Nephron (organoid): ENCODE results near the gene IGSF6.

Experiments
- H3K27ac Mint-ChIP-seq, 3 experiments: 2 replicates each; pipeline ENCODE4 v1.8.0; 2020; ENCODE audit warnings: mixed read lengths in 3 of 3, mild to moderate bottlenecking in 2 of 3, moderate library complexity in 1 of 3
- H3K27me3 Mint-ChIP-seq: 2 replicates; pipeline ENCODE4 v1.8.0; 2021; ENCODE audit warnings: low read depth, mild to moderate bottlenecking, moderate library complexity, mixed read lengths
- H3K36me3 Mint-ChIP-seq: 2 replicates; pipeline ENCODE4 v1.8.0; 2020; ENCODE audit warnings: low read depth, mixed read lengths
- H3K4me1 Mint-ChIP-seq: 2 replicates; pipeline ENCODE4 v1.8.0; 2020; ENCODE audit warnings: mixed read lengths
- H3K4me3 Mint-ChIP-seq, 3 experiments: 2 replicates each; pipeline ENCODE4 v1.8.0; 2020; ENCODE audit warnings: mild to moderate bottlenecking in 3 of 3, mixed read lengths in 3 of 3, moderate library complexity in 2 of 3
- H3K9me3 Mint-ChIP-seq: 2 replicates; pipeline ENCODE4 v1.8.0; 2020; ENCODE audit warnings: mixed read lengths
- CTCF ChIP-seq, 3 experiments: fragments of 200-600 bp; sonication (generic); IDR thresholded peaks; one replicate each; pipeline ENCODE4 v1.5.0; 2021; ENCODE audit warnings: antibody characterized with exemption in 3 of 3; ENCODE audit not compliant: unreplicated experiment in 3 of 3

Gene IGSF6

DNA sequence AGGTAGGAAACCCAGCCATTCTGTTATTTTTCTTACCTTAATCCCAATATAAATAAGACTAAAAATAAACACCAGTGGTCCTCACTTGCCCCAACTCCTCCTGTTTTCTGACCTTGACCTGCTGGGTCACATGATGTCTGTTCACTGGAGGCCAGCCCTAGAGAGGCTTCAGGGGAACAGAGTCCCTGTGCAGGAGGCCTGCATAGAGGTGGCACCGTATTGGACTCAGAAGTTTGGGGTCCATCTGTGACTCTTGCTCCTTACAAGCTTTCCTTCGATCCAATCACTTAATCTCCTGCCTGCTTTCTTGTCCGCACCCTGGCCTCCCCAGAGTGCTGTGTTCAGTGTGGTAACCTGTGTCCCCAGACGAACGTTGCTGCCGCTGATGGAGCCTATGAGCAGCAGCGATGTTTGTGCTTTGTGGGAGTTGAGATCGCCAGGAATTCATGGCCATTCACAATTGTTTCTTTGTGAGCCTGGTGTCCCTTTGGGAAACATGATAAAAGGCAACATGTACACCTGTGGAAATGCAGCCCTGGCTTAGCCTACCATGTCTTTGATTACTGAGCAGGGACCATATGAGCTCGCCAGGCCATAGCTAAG is 4.7 kb downstream of the IGSF6 start:
- no peaks in the 10 kb centered on the region for H3K27me3 Mint-ChIP-seq
- no peaks in the 10 kb centered on the region for H3K9me3 Mint-ChIP-seq
- H3K4me1 Mint-ChIP-seq, result peaks cover 8% of the 10 kb centered on the region
- H3K36me3 Mint-ChIP-seq, result peaks cover 3% of the 10 kb centered on the region
- no peak overlapping the region for H3K27ac Mint-ChIP-seq
- no peak for TF ChIP-seq CTCF (IDR thresholded peaks at IDR 0.05; ENCODE audit: unreplicated experiment in 3 of 3)
- no peak overlapping the region for H3K4me3 Mint-ChIP-seq

DNA sequence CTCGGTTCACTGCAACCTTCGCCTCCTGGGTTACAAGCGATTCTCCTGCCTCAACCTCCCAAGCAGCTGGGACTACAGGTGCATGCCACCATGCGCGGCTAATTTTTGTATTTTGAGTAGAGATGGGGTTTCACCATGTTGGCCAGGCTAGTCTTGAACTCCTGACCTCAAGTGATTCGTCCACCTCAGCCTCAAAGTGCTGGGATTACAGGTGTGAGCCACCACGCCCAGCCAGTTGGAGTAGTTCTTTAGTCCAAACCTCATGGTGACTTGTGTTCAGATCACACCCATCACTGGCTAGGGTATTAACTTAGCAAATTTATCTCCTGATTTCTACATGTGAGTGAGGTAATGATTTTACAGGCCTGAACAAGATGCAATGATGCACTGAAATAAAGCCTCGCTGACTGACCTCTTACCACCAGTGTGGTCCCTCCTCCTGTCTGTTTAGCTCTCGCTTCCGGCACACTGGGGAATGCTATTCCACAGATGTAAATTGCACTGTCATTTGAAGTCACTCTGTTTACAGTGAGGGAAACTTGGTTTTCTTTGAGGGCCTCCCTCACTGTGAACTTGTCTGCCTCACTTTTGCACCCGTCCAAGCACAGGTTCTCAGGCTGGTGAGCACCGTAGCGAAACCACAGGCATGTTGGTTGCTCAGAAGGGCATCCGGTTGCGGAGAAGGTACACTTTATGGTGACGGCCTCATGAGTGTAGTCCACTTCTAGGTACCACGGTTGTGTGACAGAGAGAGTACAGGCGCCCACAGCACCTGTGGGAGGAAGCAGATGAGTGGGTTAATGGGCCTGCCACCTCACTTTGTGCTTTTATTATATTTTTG is 5.5 kb downstream of the IGSF6 start:
- H3K4me3 Mint-ChIP-seq, result no peak overlapping the region

GRCh38 chr16:21646091-21646490 is 6.3 kb downstream of the IGSF6 start:
- peaks cover 3% of the 10 kb centered on the region for H3K36me3 Mint-ChIP-seq
- H3K27me3 Mint-ChIP-seq, result no peaks in the 10 kb centered on the region
- H3K4me1 Mint-ChIP-seq, result peaks cover 8% of the 10 kb centered on the region
- H3K27ac Mint-ChIP-seq, result no peak overlapping the region
- no peak for TF ChIP-seq CTCF (IDR thresholded peaks at IDR 0.05; ENCODE audit: unreplicated experiment in 3 of 3)
- no peak overlapping the region for H3K4me3 Mint-ChIP-seq
- no peaks in the 10 kb centered on the region for H3K9me3 Mint-ChIP-seq

More for the DNA sequence above, 5.5 kb downstream of the IGSF6 start:
- no peak for TF ChIP-seq CTCF (IDR thresholded peaks at IDR 0.05; ENCODE audit: unreplicated experiment in 3 of 3)
- no peaks in the 10 kb centered on the region for H3K9me3 Mint-ChIP-seq
- no peak overlapping the region for H3K27ac Mint-ChIP-seq
- H3K4me1 Mint-ChIP-seq, result peaks cover 8% of the 10 kb centered on the region
- no peaks in the 10 kb centered on the region for H3K27me3 Mint-ChIP-seq
- H3K36me3 Mint-ChIP-seq, result peaks cover 3% of the 10 kb centered on the region

DNA sequence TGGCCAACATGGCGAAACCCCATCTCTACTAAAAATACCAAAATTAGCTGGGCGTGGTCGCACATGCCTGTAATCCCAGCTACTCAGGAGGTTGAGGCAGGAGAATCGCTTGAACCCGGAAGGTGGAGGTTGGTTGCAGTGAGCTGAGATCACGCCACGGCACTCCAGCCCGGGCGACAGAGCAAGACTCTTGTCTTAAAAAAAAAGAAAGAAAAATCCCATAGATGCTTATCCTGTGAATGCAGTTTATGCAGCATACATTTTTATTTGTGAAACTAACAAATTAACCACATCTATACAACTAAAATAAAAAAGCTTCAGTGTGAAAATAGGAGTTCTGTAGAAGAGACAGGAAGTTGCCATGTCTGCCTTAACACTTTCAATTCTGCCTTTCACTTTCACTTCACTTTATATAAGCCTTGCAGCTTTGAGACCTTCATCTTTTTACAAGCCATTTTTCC is 7.1 kb downstream of the IGSF6 start:
- Mint-ChIP-seq H3K4me1 (peaks cover 8% of the 10 kb centered on the region), H3K4me3 (no peak overlapping the region), H3K9me3 (no peaks in the 10 kb centered on the region), H3K27ac (no peak overlapping the region), H3K27me3 (no peaks in the 10 kb centered on the region), H3K36me3 (peaks cover 3% of the 10 kb centered on the region)
- TF ChIP-seq CTCF (IDR thresholded peaks at IDR 0.05; ENCODE audit: unreplicated experiment in 3 of 3), result no peak

DNA sequence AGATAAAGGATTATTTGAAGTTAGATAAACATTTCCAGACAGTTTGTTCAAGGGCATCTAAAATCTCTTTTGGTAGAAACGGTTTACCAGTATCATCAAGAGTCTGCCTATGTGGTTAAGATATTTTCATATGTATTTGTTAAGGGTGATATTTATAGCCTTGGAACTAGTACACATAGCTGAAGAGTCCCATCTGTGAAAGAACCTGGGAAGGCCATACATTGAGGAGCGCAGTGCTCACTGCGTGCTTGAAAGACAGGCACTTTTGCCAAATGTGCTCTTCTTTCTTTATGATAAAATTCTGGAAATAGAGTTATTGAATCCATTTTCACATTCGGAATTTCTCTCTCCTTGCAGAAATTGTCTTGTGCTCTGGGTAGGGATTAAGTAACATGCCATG is 7.7 kb downstream of the IGSF6 start:
- H3K4me3 Mint-ChIP-seq, result no peak overlapping the region
- peaks cover 3% of the 10 kb centered on the region for H3K36me3 Mint-ChIP-seq
- TF ChIP-seq CTCF (IDR thresholded peaks at IDR 0.05; ENCODE audit: unreplicated experiment in 3 of 3), result no peak
- no peaks in the 10 kb centered on the region for H3K9me3 Mint-ChIP-seq
- H3K27me3 Mint-ChIP-seq, result no peaks in the 10 kb centered on the region
- peaks cover 8% of the 10 kb centered on the region for H3K4me1 Mint-ChIP-seq
- H3K27ac Mint-ChIP-seq, result no peak overlapping the region
